ENCODE results near the gene SPOP. TPM values are rescaled to one million over a fixed set of nuclear protein-coding genes. Genes with fewer than 3 reads are reported as not detected.

Gene SPOP
- total and polyA plus RNA-seq, 2 of the 4 experiments (the other 2 are of a cell fraction): 24.9 to 47.5 TPM

DNA sequence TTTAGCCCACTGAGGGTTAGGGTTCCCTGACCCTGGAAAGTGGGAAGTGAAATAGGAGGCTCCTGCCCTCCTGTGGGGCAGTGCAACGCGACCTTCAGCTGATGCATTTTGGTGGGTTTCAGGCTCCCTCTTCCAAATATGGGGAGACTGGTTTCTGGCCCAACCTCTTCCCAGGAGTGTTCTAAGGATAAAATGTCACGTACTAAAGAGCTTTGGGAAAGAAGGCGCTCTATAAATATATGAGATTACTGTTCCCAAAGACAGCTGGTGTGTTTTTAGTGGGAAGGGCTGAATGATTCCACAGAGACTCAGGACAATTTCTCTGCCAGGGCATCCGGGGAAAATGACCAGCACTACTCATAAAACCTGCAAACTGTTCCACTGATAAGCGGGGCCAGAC is 20.1 kb upstream of the SPOP start:
- intact Hi-C loops (cut with micrococcal nuclease): no loop called here

More for the DNA sequence above, 20.1 kb upstream of the SPOP start:
- Histone ChIP-seq H3K4me2 (ENCODE audit: low read depth, low read length) (no peak overlapping the region), H2AFZ (replicated peaks; ENCODE audit: low read length, poor library complexity) (no peak overlapping the region), H3K79me1 (ENCODE audit: low read depth in 1 of 2, low read length in 2 of 2) (no peaks in the 10 kb centered on the region), H3K23ac (ENCODE audit: low read depth, low read length) (no peak overlapping the region), H4K8ac (ENCODE audit: low read depth in 2 of 2, low read length in 2 of 2) (no peak overlapping the region), H3K18ac (ENCODE audit: low read depth, low read length) (no peak overlapping the region), H3K14ac (replicated peaks; ENCODE audit: low read depth, low read length) (no peak overlapping the region), H3K9ac (ENCODE audit: low read depth, low read length) (no peak overlapping the region), H2AK9ac (replicated peaks; ENCODE audit: low read depth, low read length, poor library complexity) (no peak overlapping the region), H3K27ac (ENCODE audit: insufficient read depth, low read length) (no peak overlapping the region), H2BK120ac (ENCODE audit: low read depth, low read length) (no peak overlapping the region), H3K36me3 (ENCODE audit: control insufficient read depth, insufficient read depth, low read length) (peaks cover 27% of the 10 kb centered on the region), H3K27me3 (ENCODE audit: control insufficient read depth, insufficient read depth, low read length) (peaks cover 4% of the 10 kb centered on the region), H3K4ac (ENCODE audit: low read depth, low read length) (no peak overlapping the region), H4K20me1 (ENCODE audit: insufficient read depth, low read length) (no peaks in the 10 kb centered on the region), H2BK15ac (ENCODE audit: low read depth, low read length) (no peak overlapping the region), H3K56ac (ENCODE audit: extremely low read depth, insufficient read depth, low read length) (no peak overlapping the region), H3K4me3 (ENCODE audit: insufficient read depth, low read depth, low read length) (no peak overlapping the region), H3K9me3 (ENCODE audit: control insufficient read depth, insufficient read depth, low read length) (no peaks in the 10 kb centered on the region), H2BK5ac (ENCODE audit: low read depth, low read length, poor library complexity, severe bottlenecking) (no peak overlapping the region), H2AK5ac (ENCODE audit: low read depth, low read length) (no peak overlapping the region), H4K91ac (ENCODE audit: insufficient read depth, low read depth, low read length) (no peak overlapping the region), H3K4me1 (ENCODE audit: control insufficient read depth, insufficient read depth, low read length) (no peaks in the 10 kb centered on the region), H3K9me1 (ENCODE audit: insufficient read depth, low read length) (no peaks in the 10 kb centered on the region), H4K5ac (ENCODE audit: low read depth, low read length) (no peak overlapping the region), H2BK20ac (ENCODE audit: low read depth, low read length) (no peak overlapping the region)
- no TSS peak for BruUV-seq (replicated peaks)
- DNase-seq: no peak
- in situ Hi-C loops (cut with MboI; ENCODE audit: low sequenced_read_pairs) (loop anchor here (5.0 kb wide), 1 partner anchor 126 kb away; no protein-coding TSS in a partner anchor), dilution Hi-C loops (cut with HindIII; ENCODE audit: low sequenced_read_pairs, unreplicated experiment) (no loop called here)
- WGBS, 2 experiments (ENCODE audit: extremely low coverage in 2 of 2, insufficient read length in 1 of 2): no CpG with 5 or more reads among the region's 6 CpGs
- TF ChIP-seq, protein P1, sequence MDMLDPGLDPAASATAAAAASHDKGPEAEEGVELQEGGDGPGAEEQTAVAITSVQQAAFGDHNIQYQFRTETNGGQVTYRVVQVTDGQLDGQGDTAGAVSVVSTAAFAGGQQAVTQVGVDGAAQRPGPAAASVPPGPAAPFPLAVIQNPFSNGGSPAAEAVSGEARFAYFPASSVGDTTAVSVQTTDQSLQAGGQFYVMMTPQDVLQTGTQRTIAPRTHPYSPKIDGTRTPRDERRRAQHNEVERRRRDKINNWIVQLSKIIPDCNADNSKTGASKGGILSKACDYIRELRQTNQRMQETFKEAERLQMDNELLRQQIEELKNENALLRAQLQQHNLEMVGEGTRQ (IDR thresholded peaks at IDR 0.05; ENCODE audit: low read depth, low read length): no peak
- TF ChIP-seq, protein P2, sequence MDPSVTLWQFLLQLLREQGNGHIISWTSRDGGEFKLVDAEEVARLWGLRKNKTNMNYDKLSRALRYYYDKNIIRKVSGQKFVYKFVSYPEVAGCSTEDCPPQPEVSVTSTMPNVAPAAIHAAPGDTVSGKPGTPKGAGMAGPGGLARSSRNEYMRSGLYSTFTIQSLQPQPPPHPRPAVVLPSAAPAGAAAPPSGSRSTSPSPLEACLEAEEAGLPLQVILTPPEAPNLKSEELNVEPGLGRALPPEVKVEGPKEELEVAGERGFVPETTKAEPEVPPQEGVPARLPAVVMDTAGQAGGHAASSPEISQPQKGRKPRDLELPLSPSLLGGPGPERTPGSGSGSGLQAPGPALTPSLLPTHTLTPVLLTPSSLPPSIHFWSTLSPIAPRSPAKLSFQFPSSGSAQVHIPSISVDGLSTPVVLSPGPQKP (IDR thresholded peaks at IDR 0.05; ENCODE audit: borderline replicate concordance, low read depth, low read length): no peak
- TF ChIP-seq CEBPB (IDR thresholded peaks at IDR 0.05; ENCODE audit: low read depth, low read length): no peak
- TF ChIP-seq FOS (IDR thresholded peaks at IDR 0.05; ENCODE audit: low read depth, low read length): no peak
- TF ChIP-seq, protein P3, sequence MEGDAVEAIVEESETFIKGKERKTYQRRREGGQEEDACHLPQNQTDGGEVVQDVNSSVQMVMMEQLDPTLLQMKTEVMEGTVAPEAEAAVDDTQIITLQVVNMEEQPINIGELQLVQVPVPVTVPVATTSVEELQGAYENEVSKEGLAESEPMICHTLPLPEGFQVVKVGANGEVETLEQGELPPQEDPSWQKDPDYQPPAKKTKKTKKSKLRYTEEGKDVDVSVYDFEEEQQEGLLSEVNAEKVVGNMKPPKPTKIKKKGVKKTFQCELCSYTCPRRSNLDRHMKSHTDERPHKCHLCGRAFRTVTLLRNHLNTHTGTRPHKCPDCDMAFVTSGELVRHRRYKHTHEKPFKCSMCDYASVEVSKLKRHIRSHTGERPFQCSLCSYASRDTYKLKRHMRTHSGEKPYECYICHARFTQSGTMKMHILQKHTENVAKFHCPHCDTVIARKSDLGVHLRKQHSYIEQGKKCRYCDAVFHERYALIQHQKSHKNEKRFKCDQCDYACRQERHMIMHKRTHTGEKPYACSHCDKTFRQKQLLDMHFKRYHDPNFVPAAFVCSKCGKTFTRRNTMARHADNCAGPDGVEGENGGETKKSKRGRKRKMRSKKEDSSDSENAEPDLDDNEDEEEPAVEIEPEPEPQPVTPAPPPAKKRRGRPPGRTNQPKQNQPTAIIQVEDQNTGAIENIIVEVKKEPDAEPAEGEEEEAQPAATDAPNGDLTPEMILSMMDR (conservative IDR thresholded peaks at IDR 0.05; ENCODE audit: low read depth, low read length): no peak
- TF ChIP-seq MAZ (IDR thresholded peaks at IDR 0.05; ENCODE audit: borderline replicate concordance, low read depth, low read length): no peak
- no peak for TF ChIP-seq MXI1 (IDR thresholded peaks at IDR 0.05; ENCODE audit: borderline replicate concordance, low read depth, low read length)
- no peak for TF ChIP-seq POLR2A (IDR thresholded peaks at IDR 0.05; ENCODE audit: low read depth, low read length)
- TF ChIP-seq BHLHE40 (IDR thresholded peaks at IDR 0.05; ENCODE audit: low read depth, low read length): no peak
- no peak for TF ChIP-seq RCOR1 (IDR thresholded peaks at IDR 0.05; ENCODE audit: insufficient replicate concordance, low read length)
- TF ChIP-seq RFX5 (IDR thresholded peaks at IDR 0.05; ENCODE audit: low read depth, low read length): no peak
- no peak for TF ChIP-seq MAFK (IDR thresholded peaks at IDR 0.05; ENCODE audit: low read depth, low read length)
- no peak for TF ChIP-seq SMC3 (IDR thresholded peaks at IDR 0.05; ENCODE audit: low read depth, low read length)
- TF ChIP-seq RAD21 (IDR thresholded peaks at IDR 0.05; ENCODE audit: low read length): no peak
- no peak for TF ChIP-seq CHD1 (IDR thresholded peaks at IDR 0.05; ENCODE audit: low read depth, low read length)
- no peak for TF ChIP-seq NFE2L2 (IDR thresholded peaks at IDR 0.05; ENCODE audit: low read depth, low read length)
- CTCF ChIA-PET: interaction anchor here (0.6 to 3.1 kb wide), 8 partner anchors 11 to 176 kb away, joined by 3 to 16 read pairs (median 4); no protein-coding TSS in a partner anchor
- ATAC-seq (ENCODE audit: low read depth): no peak
- POLR2A ChIA-PET (ENCODE audit: unreplicated experiment): no interaction called here
